HL-60 (cell line): Measurements from ENCODE around the gene UBR4.

Experiments used
- DNase-seq, 2 experiments: peaks; one replicate each; pipeline ENCODE4 v3.0.0-alpha.2; 2010 to 2020; ENCODE audit warnings: low read depth in 1 of 2, low spot score in 1 of 2
- H3K27ac ChIP-seq: fragments of 250-450 bp; sonication (Bioruptor Pico); replicated peaks from 2 replicates; pipeline ENCODE4 v1.5.1; 2020; ENCODE audit warnings: mild to moderate bottlenecking, moderate library complexity
- H3K27me3 ChIP-seq: fragments of 250-450 bp; sonication (Bioruptor Pico); 2 replicates; pipeline ENCODE4 v1.5.1; 2021; ENCODE audit warnings: mild to moderate bottlenecking, moderate library complexity; ENCODE audit not compliant: insufficient read depth, poor library complexity, severe bottlenecking
- H3K4me3 ChIP-seq: replicated peaks from 2 replicates; pipeline ENCODE4 v1.5.1; 2011; ENCODE audit warnings: mild to moderate bottlenecking, control low read depth, low read length; ENCODE audit not compliant: insufficient read depth
- GABPA ChIP-seq: IDR thresholded peaks from 2 replicates; pipeline ENCODE4 v1.6.1; 2012; ENCODE audit warnings: low read depth
- POLR2AphosphoS5 ChIP-seq: IDR thresholded peaks from 2 replicates; pipeline ENCODE4 v1.6.1; 2012; ENCODE audit warnings: low read depth
- SPI1 ChIP-seq: IDR thresholded peaks from 2 replicates; pipeline ENCODE4 v1.6.1; 2012; ENCODE audit warnings: low read depth, mild to moderate bottlenecking, borderline replicate concordance
- TF ChIP-seq, protein P1 (sequence below): IDR thresholded peaks from 2 replicates; pipeline ENCODE4 v1.6.1; 2012; ENCODE audit warnings: low read depth; ENCODE audit not compliant: insufficient replicate concordance
- TF ChIP-seq, protein P2 (sequence below): IDR thresholded peaks from one replicate; pipeline ENCODE4 v1.5.1; 2011; ENCODE audit warnings: low read length, control low read depth, inconsistent platforms; ENCODE audit not compliant: insufficient read depth

Gene UBR4

DNA sequence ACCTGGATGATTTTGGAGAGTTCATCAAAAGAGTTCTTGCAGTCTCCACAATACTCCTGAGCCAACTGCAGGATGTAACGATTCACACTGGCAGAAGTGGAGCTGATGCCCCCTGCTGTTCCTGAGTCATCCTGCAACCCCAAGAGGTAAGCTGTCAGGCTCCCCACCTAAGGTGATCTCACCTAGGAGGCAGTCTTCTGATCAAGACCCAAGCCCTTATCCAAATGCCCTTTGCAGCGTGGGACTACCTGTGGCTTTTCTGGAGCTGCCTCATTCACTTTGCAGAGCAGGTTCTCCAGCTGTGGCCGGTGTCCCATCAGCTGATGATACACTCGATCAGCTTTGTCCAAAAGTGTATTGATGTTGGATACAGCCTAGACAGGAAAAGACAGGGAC lies 96.4 kb downstream of the UBR4 start:
- Histone ChIP-seq H3K27me3 (no peaks in the 10 kb centered on the region), H3K27ac (no peak overlapping the region), H3K4me3 (no peak overlapping the region)
- TF ChIP-seq GABPA (no peak), SPI1 (no peak), POLR2AphosphoS5 (no peak)
- TF ChIP-seq, protein P1, sequence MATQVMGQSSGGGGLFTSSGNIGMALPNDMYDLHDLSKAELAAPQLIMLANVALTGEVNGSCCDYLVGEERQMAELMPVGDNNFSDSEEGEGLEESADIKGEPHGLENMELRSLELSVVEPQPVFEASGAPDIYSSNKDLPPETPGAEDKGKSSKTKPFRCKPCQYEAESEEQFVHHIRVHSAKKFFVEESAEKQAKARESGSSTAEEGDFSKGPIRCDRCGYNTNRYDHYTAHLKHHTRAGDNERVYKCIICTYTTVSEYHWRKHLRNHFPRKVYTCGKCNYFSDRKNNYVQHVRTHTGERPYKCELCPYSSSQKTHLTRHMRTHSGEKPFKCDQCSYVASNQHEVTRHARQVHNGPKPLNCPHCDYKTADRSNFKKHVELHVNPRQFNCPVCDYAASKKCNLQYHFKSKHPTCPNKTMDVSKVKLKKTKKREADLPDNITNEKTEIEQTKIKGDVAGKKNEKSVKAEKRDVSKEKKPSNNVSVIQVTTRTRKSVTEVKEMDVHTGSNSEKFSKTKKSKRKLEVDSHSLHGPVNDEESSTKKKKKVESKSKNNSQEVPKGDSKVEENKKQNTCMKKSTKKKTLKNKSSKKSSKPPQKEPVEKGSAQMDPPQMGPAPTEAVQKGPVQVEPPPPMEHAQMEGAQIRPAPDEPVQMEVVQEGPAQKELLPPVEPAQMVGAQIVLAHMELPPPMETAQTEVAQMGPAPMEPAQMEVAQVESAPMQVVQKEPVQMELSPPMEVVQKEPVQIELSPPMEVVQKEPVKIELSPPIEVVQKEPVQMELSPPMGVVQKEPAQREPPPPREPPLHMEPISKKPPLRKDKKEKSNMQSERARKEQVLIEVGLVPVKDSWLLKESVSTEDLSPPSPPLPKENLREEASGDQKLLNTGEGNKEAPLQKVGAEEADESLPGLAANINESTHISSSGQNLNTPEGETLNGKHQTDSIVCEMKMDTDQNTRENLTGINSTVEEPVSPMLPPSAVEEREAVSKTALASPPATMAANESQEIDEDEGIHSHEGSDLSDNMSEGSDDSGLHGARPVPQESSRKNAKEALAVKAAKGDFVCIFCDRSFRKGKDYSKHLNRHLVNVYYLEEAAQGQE = no peak
- TF ChIP-seq, protein P2, sequence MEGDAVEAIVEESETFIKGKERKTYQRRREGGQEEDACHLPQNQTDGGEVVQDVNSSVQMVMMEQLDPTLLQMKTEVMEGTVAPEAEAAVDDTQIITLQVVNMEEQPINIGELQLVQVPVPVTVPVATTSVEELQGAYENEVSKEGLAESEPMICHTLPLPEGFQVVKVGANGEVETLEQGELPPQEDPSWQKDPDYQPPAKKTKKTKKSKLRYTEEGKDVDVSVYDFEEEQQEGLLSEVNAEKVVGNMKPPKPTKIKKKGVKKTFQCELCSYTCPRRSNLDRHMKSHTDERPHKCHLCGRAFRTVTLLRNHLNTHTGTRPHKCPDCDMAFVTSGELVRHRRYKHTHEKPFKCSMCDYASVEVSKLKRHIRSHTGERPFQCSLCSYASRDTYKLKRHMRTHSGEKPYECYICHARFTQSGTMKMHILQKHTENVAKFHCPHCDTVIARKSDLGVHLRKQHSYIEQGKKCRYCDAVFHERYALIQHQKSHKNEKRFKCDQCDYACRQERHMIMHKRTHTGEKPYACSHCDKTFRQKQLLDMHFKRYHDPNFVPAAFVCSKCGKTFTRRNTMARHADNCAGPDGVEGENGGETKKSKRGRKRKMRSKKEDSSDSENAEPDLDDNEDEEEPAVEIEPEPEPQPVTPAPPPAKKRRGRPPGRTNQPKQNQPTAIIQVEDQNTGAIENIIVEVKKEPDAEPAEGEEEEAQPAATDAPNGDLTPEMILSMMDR = peak; percentile 22
- peak in 1 of 2 experiments; percentile 15 for DNase-seq

DNA sequence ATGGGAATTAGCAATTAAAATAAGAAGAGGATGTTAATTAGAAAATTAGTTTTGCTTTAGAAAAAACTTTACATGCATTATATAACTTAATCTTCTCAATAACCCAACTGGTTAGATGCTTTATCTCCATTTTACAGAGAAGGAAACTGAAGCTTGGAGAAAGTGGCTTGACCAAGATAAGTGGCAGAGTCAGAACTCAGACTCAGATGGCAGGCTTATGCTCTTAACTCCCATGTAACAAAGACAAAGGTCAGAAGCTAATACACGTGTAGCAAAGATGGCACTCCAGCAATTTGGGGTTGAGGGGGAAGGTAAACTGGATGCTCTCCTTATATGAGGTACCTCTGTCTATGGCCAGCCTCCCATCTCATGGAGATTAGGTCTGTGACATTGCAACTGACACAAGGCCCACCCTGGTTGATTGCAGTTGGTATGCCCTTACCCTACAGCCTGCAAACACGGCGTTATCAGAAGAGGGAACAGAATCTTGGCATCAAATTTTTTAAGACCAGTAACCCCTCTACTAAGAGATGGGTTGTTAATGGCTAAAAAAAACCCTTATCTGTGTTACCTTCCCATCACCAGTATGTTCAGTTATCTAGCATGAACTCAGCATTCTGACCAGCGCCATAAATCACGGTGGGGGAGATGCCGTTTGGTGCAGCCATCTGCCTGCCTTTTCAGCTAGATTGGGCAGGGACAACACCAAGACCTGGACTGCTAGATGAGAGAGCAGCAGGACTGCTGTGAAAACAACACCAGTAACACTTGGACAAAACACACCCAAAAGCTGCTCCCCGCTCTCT lies 97.0 kb downstream of the UBR4 start:
- TF ChIP-seq, protein P2 = no peak
- no peak for TF ChIP-seq POLR2AphosphoS5
- no peak for TF ChIP-seq SPI1
- no peak for TF ChIP-seq GABPA
- TF ChIP-seq, protein P1 = no peak
- H3K27ac ChIP-seq = no peak overlapping the region
- DNase-seq = no peak
- no peak overlapping the region for H3K4me3 ChIP-seq
- H3K27me3 ChIP-seq = no peaks in the 10 kb centered on the region

DNA sequence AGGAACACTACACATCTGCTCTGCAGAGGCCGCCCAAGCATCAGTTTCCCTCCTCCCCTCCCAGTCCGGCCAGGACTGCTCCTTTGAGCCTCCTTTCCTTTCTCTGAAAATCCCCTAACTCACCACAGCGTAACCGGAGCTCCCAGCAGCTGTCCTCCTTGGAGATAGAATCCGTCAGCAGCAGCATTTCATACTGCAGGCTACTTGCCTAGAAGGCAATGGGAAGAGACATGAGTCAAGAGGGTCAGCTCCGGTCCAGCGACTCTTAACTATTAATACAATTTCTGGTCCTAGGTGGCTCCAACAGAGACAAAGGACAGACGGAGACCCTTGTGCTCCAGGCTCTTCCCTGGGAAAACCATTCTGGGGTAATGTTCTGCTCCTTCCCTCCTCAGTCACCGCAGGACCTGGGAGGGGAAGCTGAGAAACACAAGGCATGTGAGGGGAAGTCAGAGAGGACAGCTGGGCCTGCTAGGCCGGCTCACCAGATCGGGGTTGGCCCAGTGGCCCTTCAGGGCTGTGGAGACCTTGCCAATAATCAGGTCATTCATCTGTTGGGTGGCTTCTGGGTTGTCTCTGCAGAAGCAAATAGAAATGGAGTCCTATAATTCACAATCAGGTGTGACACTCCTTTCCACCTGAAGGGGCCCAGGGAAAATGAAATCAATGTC lies 99.7 kb downstream of the UBR4 start:
- no peak for DNase-seq
- Histone ChIP-seq H3K27me3 (no peaks in the 10 kb centered on the region), H3K27ac (no peak overlapping the region), H3K4me3 (no peak overlapping the region)
- no peak for TF ChIP-seq POLR2AphosphoS5
- TF ChIP-seq, protein P1 = no peak
- TF ChIP-seq, protein P2 = no peak
- TF ChIP-seq GABPA = no peak
- TF ChIP-seq SPI1 = no peak
